ENCODE data around the gene ASAP2.

Gene ASAP2

GRCh38 chr2:9401059-9401547 lies 194.5 kb downstream of the ASAP2 start:
- no peak overlapping the region for H3K4me3 ChIP-seq (replicated peaks; ENCODE audit: low read depth, low read length)
- TF ChIP-seq CTCF (IDR thresholded peaks at IDR 0.05; ENCODE audit: low read length, missing control alignments), result no peak
- no peak for DNase-seq (ENCODE audit: low read depth)

DNA sequence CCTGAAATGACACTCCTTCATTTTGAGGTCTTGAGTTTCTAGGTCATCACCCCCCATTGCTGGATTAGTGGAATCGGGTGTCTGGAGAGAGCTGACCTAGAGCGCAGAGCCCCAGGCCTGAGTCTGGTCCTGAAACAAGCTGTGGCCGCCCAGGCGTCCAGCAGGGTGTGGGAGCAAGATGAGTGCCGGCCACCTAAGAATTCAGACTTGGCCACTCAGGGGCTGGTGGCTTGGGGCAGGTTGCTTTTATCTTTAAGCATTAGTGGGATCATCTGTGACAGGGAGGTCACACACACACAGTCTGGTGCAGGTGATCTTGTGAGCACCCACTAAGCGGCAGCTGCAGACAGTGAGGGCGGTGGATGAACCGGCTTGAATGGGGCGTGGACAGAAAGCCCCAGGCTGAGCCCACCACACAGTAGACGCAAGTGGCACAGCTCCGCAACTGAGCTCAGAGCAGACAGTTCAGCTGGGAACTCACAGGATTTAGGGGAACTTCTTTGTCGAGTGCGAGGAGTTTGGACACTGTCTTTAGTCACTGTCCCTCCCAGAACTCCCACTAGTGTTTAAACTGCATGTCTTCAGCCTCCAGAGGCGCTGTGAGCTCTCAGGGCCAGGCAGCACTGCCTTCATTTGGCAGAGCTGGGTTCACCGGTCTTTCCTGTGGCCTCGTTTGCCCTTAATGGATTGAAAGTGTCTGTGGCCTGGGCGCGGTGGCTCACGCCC lies 195.2 kb downstream of the ASAP2 start:
- no peak for TF ChIP-seq CTCF (IDR thresholded peaks at IDR 0.05; ENCODE audit: low read length, missing control alignments)
- DNase-seq (ENCODE audit: low read depth), result no peak
- H3K4me3 ChIP-seq (replicated peaks; ENCODE audit: low read depth, low read length), result no peak overlapping the region

DNA sequence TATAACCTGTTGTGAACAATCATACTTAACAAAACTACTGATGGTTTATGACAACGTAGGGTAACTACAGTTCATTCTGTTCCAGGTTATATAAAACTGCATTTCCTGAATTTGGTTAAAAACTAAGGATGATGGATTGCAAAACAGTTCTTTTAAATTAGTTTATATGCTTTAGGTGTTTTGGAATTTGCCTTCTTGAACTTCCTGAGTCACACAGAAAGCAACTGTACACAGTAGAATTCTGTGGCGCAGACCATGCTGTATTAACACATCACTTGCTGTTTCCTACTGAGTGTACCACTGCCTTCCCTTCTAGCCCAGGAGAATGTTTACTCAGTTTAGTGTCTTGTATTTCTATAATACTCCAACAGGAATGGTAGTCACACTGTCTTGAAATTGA lies 197.3 kb downstream of the ASAP2 start:
- no peak for TF ChIP-seq CTCF (IDR thresholded peaks at IDR 0.05; ENCODE audit: low read length, missing control alignments)
- H3K4me3 ChIP-seq (replicated peaks; ENCODE audit: low read depth, low read length), result no peak overlapping the region
- peak; percentile 27 for DNase-seq (ENCODE audit: low read depth)

GRCh38 chr2:9404451-9404850 lies 197.8 kb downstream of the ASAP2 start:
- no peak for TF ChIP-seq CTCF (IDR thresholded peaks at IDR 0.05; ENCODE audit: low read length, missing control alignments)
- H3K4me3 ChIP-seq (replicated peaks; ENCODE audit: low read depth, low read length), result no peak overlapping the region
- DNase-seq (ENCODE audit: low read depth), result no peak

DNA sequence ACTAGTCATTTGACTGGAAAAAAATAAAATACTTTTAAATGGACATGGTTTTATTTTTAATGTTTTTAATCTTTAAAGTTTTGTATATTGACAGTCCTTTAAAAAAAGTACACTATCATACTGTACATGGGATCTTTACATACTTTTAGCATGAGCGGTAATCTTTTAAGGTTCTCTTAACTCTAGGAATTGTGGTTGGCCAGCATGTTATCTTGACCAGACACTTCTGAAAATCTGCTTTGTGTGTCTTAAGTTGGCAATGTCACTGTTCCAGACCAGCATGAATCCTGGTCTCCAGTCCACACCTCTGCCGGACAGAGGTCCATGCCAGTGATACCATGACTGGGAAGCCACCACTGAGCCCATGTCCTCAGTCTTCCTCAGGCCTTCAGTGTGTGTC lies 199.0 kb downstream of the ASAP2 start:
- TF ChIP-seq CTCF (IDR thresholded peaks at IDR 0.05; ENCODE audit: low read length, missing control alignments), result no peak
- H3K4me3 ChIP-seq (replicated peaks; ENCODE audit: low read depth, low read length), result no peak overlapping the region
- peak; percentile 9 for DNase-seq (ENCODE audit: low read depth)

- DNase-seq (ENCODE audit: low read depth), result no peak
- TF ChIP-seq CTCF (IDR thresholded peaks at IDR 0.05; ENCODE audit: low read length, missing control alignments), result no peak
Measured at GRCh38 chr2:9406529-9407362, 200.1 kb downstream of the ASAP2 start.

More at GRCh38 chr2:9406529-9407362, 200.1 kb downstream of the ASAP2 start:
- H3K4me3 ChIP-seq (replicated peaks; ENCODE audit: low read depth, low read length), result no peak overlapping the region
